ENCODE data around the gene SPR.
A peak's percentile ranks its signal among the peaks of the same experiment; 100 is the strongest.

SPR gene

DNA sequence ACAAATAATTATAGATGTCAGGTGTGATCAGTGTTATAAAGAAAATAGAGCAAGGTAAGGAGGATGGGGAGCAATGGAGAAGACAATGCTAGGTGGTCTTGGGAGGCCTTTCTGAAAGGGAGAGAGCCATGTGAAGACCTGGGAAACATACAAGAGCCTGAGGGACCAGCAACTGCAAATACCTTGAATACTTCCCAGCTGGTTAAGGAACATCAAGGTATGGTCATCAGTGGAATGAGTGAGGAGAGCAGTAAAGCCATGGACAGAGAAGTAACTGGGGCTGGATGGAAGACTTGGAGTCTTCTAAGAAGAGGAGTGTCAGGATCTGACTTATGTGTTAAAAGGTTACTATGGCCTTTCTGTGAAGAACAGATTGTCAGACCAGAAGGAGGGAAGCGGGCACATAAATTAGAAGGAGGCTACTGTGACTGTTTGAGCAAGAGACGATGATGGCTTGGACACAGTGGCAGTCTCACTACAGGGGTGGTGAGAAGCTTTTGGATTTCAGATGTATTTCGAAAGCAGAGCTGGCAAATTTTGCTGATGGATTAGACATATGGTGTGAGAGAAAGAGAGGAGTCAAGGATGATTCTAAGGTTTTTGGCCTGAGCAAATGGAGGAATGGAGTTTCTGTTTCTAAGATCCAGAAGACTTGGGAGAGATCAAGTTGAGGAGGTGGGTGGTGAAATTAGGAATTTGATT is 38.6 kb upstream of the SPR start:
- H3K4me3 ChIP-seq (replicated peaks; ENCODE audit: low read depth, low read length), result no peak overlapping the region
- no peak for DNase-seq (ENCODE audit: extremely low read depth, low read depth)
- TF ChIP-seq, protein P1, sequence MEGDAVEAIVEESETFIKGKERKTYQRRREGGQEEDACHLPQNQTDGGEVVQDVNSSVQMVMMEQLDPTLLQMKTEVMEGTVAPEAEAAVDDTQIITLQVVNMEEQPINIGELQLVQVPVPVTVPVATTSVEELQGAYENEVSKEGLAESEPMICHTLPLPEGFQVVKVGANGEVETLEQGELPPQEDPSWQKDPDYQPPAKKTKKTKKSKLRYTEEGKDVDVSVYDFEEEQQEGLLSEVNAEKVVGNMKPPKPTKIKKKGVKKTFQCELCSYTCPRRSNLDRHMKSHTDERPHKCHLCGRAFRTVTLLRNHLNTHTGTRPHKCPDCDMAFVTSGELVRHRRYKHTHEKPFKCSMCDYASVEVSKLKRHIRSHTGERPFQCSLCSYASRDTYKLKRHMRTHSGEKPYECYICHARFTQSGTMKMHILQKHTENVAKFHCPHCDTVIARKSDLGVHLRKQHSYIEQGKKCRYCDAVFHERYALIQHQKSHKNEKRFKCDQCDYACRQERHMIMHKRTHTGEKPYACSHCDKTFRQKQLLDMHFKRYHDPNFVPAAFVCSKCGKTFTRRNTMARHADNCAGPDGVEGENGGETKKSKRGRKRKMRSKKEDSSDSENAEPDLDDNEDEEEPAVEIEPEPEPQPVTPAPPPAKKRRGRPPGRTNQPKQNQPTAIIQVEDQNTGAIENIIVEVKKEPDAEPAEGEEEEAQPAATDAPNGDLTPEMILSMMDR (IDR thresholded peaks at IDR 0.05; ENCODE audit: low read depth, low read length, missing control alignments), result no peak

DNA sequence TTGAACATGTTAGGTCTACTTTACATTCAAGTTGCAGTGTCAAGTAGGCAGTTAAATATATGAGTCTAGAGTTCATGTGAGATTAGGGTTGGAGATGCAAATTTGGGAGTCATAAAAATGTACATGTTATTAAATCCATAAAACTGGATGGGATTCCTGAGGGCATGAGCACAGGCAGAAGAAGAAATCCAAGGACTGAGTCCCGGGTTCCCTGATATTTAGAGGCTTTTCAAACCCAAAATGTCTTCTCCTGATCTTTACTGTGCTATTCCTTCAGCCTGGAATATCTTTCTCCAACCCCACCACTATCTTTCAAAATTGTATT is 38.1 kb upstream of the SPR start:
- H3K4me3 ChIP-seq (replicated peaks; ENCODE audit: low read depth, low read length), result no peak overlapping the region
- no peak for DNase-seq (ENCODE audit: extremely low read depth, low read depth)
- TF ChIP-seq, protein P1 (IDR thresholded peaks at IDR 0.05; ENCODE audit: low read depth, low read length, missing control alignments), result no peak

DNA sequence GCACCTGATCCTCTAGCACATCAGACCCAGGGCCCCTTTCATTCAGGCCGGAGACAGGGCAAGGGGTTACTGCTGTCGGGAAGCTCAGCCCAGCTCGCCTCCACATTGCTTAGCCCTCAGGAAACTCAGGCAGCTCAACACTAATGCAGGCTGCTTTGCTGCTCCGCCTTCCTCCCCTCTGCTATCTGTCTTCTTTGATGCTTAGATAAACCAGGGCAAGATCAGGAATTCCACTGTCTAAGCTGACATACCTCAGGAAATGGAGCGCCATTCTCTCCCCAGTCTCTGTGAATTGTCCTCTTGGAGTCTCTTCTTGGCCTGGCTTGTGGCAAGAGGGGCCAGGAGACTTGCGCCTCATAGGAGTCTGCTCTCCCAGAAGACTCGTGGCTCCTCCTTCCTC is 35.9 kb upstream of the SPR start:
- no peak overlapping the region for H3K4me3 ChIP-seq (replicated peaks; ENCODE audit: low read depth, low read length)
- TF ChIP-seq, protein P1 (IDR thresholded peaks at IDR 0.05; ENCODE audit: low read depth, low read length, missing control alignments), result no peak
- DNase-seq (ENCODE audit: extremely low read depth, low read depth), result no peak

DNA sequence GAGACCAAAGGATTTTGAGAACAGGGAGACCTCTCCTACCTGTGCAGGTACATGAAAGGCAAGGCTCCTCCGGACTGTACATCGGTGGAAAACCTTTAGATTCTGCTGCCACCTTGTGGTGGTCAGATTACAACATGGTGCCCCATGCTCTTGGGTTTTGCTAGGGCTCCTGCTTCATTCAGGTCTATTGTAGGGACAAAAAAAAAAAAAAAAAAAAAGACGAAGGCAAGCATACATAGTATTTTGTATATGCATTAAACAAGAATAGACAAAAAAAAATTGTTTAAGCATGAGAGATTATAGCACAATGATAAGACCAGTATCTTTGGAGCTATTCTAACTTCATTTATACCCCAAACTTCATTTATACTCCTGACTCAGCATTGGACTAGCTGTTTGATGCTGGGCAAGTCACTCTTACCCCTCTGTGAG is 27.4 kb upstream of the SPR start:
- TF ChIP-seq, protein P1 (IDR thresholded peaks at IDR 0.05; ENCODE audit: low read depth, low read length, missing control alignments), result peak; percentile 64
- no peak for DNase-seq (ENCODE audit: extremely low read depth, low read depth)
- H3K4me3 ChIP-seq (replicated peaks; ENCODE audit: low read depth, low read length), result no peak overlapping the region

DNA sequence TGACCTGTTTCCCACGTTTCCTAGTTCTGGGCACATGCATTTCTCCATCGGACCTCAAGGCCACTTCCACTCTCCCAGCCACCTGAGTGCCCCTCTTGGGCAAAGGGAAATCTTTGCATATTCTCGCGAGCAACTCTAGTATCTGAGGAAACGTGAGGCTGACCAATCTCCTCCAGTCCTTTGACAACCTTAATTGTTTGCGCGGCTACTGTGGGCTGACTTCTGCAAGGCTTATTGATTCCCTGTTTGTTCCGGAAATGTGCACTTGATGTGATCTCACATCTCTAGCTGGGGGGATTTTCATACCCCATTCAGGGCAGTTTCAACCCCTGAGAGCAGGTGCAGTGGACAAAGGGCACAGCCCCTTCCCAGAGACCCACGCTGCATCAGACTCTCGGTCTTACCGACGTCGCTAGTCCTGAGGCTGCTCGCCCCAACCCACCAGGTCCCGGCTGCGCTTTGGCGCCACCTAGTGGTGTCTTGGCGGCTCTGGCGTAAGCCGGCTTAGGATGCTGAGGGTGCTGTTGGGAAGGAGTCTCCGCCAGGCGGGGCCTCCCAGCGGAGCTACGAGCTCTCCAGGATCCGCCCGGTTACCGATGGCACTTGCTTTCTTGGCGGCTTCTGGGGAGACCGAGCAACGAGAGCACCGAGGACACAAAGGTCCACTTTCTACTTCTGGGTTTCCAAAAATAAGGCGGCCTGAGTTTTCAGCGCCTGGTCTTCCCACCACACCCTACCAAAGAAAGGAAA is 24.8 kb upstream of the SPR start:
- H3K4me3 ChIP-seq (replicated peaks; ENCODE audit: low read depth, low read length), result peak overlapping the region; percentile 18; the same call in 1 of the 2 replicates
- DNase-seq (ENCODE audit: extremely low read depth, low read depth), result peak; percentile 67
- TF ChIP-seq, protein P1 (IDR thresholded peaks at IDR 0.05; ENCODE audit: low read depth, low read length, missing control alignments), result peak; percentile 100

DNA sequence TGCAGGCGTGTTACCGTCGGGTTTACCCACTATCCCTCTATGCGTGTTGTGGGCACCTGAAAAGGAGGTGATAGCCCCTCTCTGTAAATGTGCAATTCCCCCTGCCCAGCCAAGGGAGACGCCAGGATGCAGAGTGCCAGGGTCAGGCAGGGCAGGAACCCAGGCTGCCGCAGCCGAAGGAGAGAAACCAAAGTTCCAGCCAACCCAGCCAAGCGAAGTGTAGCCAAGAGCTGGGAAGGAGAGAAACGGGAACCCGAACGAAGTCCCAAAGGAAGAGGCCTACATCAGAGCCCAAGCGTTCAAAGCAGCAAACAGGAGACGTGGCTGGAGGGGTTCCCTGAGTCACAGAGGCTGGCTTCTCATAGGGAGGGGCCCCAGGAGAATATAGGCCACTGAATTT is 24.2 kb upstream of the SPR start:
- peak overlapping the region; percentile 18; the same call in 1 of the 2 replicates for H3K4me3 ChIP-seq (replicated peaks; ENCODE audit: low read depth, low read length)
- TF ChIP-seq, protein P1 (IDR thresholded peaks at IDR 0.05; ENCODE audit: low read depth, low read length, missing control alignments), result no peak
- DNase-seq (ENCODE audit: extremely low read depth, low read depth), result no peak

All from HFF-Myc (cell line).